ENCODE data around the gene HBE1. TPM values are rescaled to one million over a fixed set of nuclear protein-coding genes. Genes with fewer than 3 reads are reported as not detected.
"Not testable (repeated sequence)": the region's sequence is repeated elsewhere in the genome, so short reads cannot be mapped to it uniquely, and the experiment has no call there.

HBE1 gene
- total RNA-seq, 4 donors from 2014 or later = not detected

- no peaks in the 10 kb centered on the region for H3K4me1 ChIP-seq
- no peaks in the 10 kb centered on the region for H3K36me3 ChIP-seq
- no peak for DNase-seq
- H3K27me3 ChIP-seq = no peaks in the 10 kb centered on the region
- H3K27ac ChIP-seq = no peak overlapping the region
- H3K4me3 ChIP-seq = no peak overlapping the region
- no peaks in the 10 kb centered on the region for H3K9me3 ChIP-seq
- TF ChIP-seq CTCF (IDR thresholded peaks at IDR 0.05) = no peak
- no peak for TF ChIP-seq POLR2A (IDR thresholded peaks at IDR 0.05)
Observed at GRCh38 chr11:5303626-5304025, 33.9 kb upstream of the HBE1 start.

GRCh38 chr11:5301846-5302245 lies 32.1 kb upstream of the HBE1 start, which contains the start of gene OR51B4:
OR51B4 (minus strand) TSS chr11:5301946; CDS start chr11:5301946, 0 bp downstream.
- no peak for DNase-seq
- TF ChIP-seq CTCF (IDR thresholded peaks at IDR 0.05) (no peak), POLR2A (IDR thresholded peaks at IDR 0.05) (no peak)
- H3K27me3 ChIP-seq = no peaks in the 10 kb centered on the region
- no peaks in the 10 kb centered on the region for H3K36me3 ChIP-seq
- no peak within 1 kb of the TSS for H3K4me3 ChIP-seq
- no peaks in the 10 kb centered on the region for H3K9me3 ChIP-seq
- no peaks in the 10 kb centered on the region for H3K4me1 ChIP-seq
- no peak within 1 kb of the TSS for H3K27ac ChIP-seq

GRCh38 chr11:5300251-5300650 lies 30.5 kb upstream of the HBE1 start:
- H3K36me3 ChIP-seq = no peaks in the 10 kb centered on the region
- H3K4me3 ChIP-seq = no peak overlapping the region

GRCh38 chr11:5298451-5298850 lies 28.7 kb upstream of the HBE1 start:
- Histone ChIP-seq H3K4me3 (no peak overlapping the region), H3K27ac (no peak overlapping the region), H3K36me3 (no peaks in the 10 kb centered on the region), H3K27me3 (no peaks in the 10 kb centered on the region), H3K9me3 (no peaks in the 10 kb centered on the region), H3K4me1 (no peaks in the 10 kb centered on the region)
- no peak for TF ChIP-seq POLR2A (IDR thresholded peaks at IDR 0.05)
- TF ChIP-seq CTCF (IDR thresholded peaks at IDR 0.05) = no peak
- no peak for DNase-seq

More at GRCh38 chr11:5300251-5300650, 30.5 kb upstream of the HBE1 start:
- TF ChIP-seq POLR2A (IDR thresholded peaks at IDR 0.05) (no peak), CTCF (IDR thresholded peaks at IDR 0.05) (no peak)
- H3K27ac ChIP-seq = no peak overlapping the region
- no peaks in the 10 kb centered on the region for H3K27me3 ChIP-seq
- DNase-seq = no peak
- H3K4me1 ChIP-seq = no peaks in the 10 kb centered on the region
- H3K9me3 ChIP-seq = no peaks in the 10 kb centered on the region

- TF ChIP-seq POLR2A (IDR thresholded peaks at IDR 0.05) (no peak), CTCF (IDR thresholded peaks at IDR 0.05) (no peak)
- Histone ChIP-seq H3K9me3 (no peaks in the 10 kb centered on the region), H3K27me3 (no peaks in the 10 kb centered on the region), H3K4me3 (no peak overlapping the region), H3K4me1 (no peaks in the 10 kb centered on the region), H3K27ac (no peak overlapping the region), H3K36me3 (no peaks in the 10 kb centered on the region)
- no peak for DNase-seq
Observed at GRCh38 chr11:5297721-5298323, 28.1 kb upstream of the HBE1 start.

GRCh38 chr11:5294342-5294995 lies 24.7 kb upstream of the HBE1 start:
- H3K4me3 ChIP-seq, H3K27ac ChIP-seq, H3K36me3 ChIP-seq, H3K27me3 ChIP-seq, DNase-seq, H3K9me3 ChIP-seq, H3K4me1 ChIP-seq: not testable (repeated sequence)

All from Peyer's patch (tissue), 4 donors.